Adrenal gland (tissue), 5 donors: ENCODE measurements around the gene ATP8A2.

ENCODE experiments used
- CTCF ChIP-seq, 6 experiments: fragments of 450-650 bp in 4 of 6; fragments of 200-600 bp in 2 of 6; sonication (generic) in 1 of 6; IDR thresholded peaks; 1 replicate in 5 of 6; 2 replicates in 1 of 6; pipeline versions ENCODE4 v1.5.1 to v1.8.0; 2016 to 2021; ENCODE audit warnings: antibody characterized with exemption in 6 of 6, mild to moderate bottlenecking in 2 of 6, moderate library complexity in 1 of 6
- POLR2A ChIP-seq, 2 donors: fragments of 450-650 bp; IDR thresholded peaks; one replicate each; pipeline ENCODE4 v1.6.1; 2017; ENCODE audit warnings: antibody characterized with exemption in 2 of 2, mild to moderate bottlenecking in 2 of 2, moderate library complexity in 1 of 2
- donor health status: DM: no; HTN: no; CAD: no.

- TF ChIP-seq CTCF (IDR thresholded peaks at IDR 0.05), result no peak
- no peak for TF ChIP-seq POLR2A (IDR thresholded peaks at IDR 0.05)
Observed at GRCh38 chr13:25352806-25353205, 19.0 kb upstream of the ATP8A2 start.
